Activated CD8-positive, alpha-beta memory T cell treated with anti-CD3 and anti-CD28 coated beads, Interleukin-2, amount 10 ng/mL, durations not matched to agents 7 days and 5 days (primary cell): ENCODE data around the gene CILP. TPM values are rescaled to one million over a fixed set of nuclear protein-coding genes. Genes with fewer than 3 reads are reported as not detected.

Source experiments
- ATAC-seq: fragments of 150-1000 bp; cut with Tn5 transposase; one replicate; pipeline ENCODE4 v1.10.0; 2021; ENCODE audit warnings: moderate library complexity
- CTCF ChIA-PET: fragments of 350-600 bp; sonication (Branson Sonifier 250); formaldehyde crosslinking; loops from one replicate; lab custom pipeline; 2021; ENCODE audit warnings: antibody characterized with exemption; lab: Charles Lee
- DNase-seq: peaks from one replicate; pipeline ENCODE4 v3.0.0-alpha.2; 2020
- H3K27ac Mint-ChIP-seq: one replicate; pipeline ENCODE4 v1.8.0; 2021; ENCODE audit warnings: mild to moderate bottlenecking, mixed read lengths
- H3K27me3 Mint-ChIP-seq: one replicate; pipeline ENCODE4 v1.8.0; 2021; ENCODE audit warnings: mixed read lengths
- H3K36me3 Mint-ChIP-seq: one replicate; pipeline ENCODE4 v1.8.0; 2021; ENCODE audit warnings: mild to moderate bottlenecking, mixed read lengths
- H3K4me1 Mint-ChIP-seq: one replicate; pipeline ENCODE4 v1.8.0; 2021; ENCODE audit warnings: mixed read lengths
- H3K4me3 Mint-ChIP-seq: one replicate; pipeline ENCODE4 v1.8.0; 2021; ENCODE audit warnings: mild to moderate bottlenecking, moderate library complexity, mixed read lengths
- H3K9me3 Mint-ChIP-seq: one replicate; pipeline ENCODE4 v1.8.0; 2022; ENCODE audit warnings: low read depth, mixed read lengths
- total RNA-seq, 2 experiments: library from RNA; stranded (reverse); gene quantifications; one replicate each; pipeline ENCODE4 v1.2.3, GENCODE V29; 2021

Gene CILP
- total RNA-seq, 2 experiments from 2014 or later = 0.05 TPM; not detected in 1

- Mint-ChIP-seq H3K36me3 (no peaks in the 10 kb centered on the region), H3K27me3 (no peaks in the 10 kb centered on the region), H3K4me3 (no peak overlapping the region), H3K9me3 (no peaks in the 10 kb centered on the region), H3K27ac (no peak overlapping the region), H3K4me1 (peaks cover 2% of the 10 kb centered on the region)
- CTCF ChIA-PET = interaction anchor here (1.8 kb wide), 1 partner anchor 10 kb away, joined by 4 read pairs; no protein-coding TSS in a partner anchor
- ATAC-seq = no peak
- no peak for DNase-seq
Measured at GRCh38 chr15:65213241-65213640, 2.0 kb upstream of the CILP start.

- ATAC-seq (peak; percentile 47), DNase-seq (peak; percentile 60)
- H3K27ac Mint-ChIP-seq = no peak overlapping the region
- H3K9me3 Mint-ChIP-seq = no peaks in the 10 kb centered on the region
- no peaks in the 10 kb centered on the region for H3K27me3 Mint-ChIP-seq
- no peak overlapping the region for H3K4me3 Mint-ChIP-seq
- no peaks in the 10 kb centered on the region for H3K4me1 Mint-ChIP-seq
- H3K36me3 Mint-ChIP-seq = no peaks in the 10 kb centered on the region
- CTCF ChIA-PET = interaction anchor here (0.7 to 1.9 kb wide), 4 partner anchors 9 to 173 kb away, joined by 3 to 8 read pairs (median 4); partner anchors contain the start of gene PARP16
Measured at GRCh38 chr15:65212097-65212496, 824 bp upstream of the CILP start.

- H3K27ac Mint-ChIP-seq = no peak overlapping the region
- CTCF ChIA-PET = interaction anchor here (0.7 to 1.9 kb wide), 5 partner anchors 8 to 174 kb away, joined by 3 to 8 read pairs (median 4); partner anchors contain the start of gene PARP16
- no peaks in the 10 kb centered on the region for H3K36me3 Mint-ChIP-seq
- H3K4me3 Mint-ChIP-seq = no peak overlapping the region
- no peak for ATAC-seq
- no peak for DNase-seq
- H3K9me3 Mint-ChIP-seq = no peaks in the 10 kb centered on the region
- H3K27me3 Mint-ChIP-seq = no peaks in the 10 kb centered on the region
- no peaks in the 10 kb centered on the region for H3K4me1 Mint-ChIP-seq
Measured at GRCh38 chr15:65211482-65211982, 259 bp upstream of the CILP start.

- DNase-seq = no peak
- Mint-ChIP-seq H3K27me3 (no peaks in the 10 kb centered on the region), H3K4me3 (no peak overlapping the region), H3K9me3 (no peaks in the 10 kb centered on the region), H3K4me1 (no peaks in the 10 kb centered on the region), H3K36me3 (no peaks in the 10 kb centered on the region), H3K27ac (no peak overlapping the region)
- CTCF ChIA-PET = interaction anchor here (1.2 to 1.6 kb wide), 2 partner anchors 8 to 10 kb away, joined by 3 to 4 read pairs; no protein-coding TSS in a partner anchor
- no peak for ATAC-seq
Measured at GRCh38 chr15:65209701-65210643, 1.3 kb downstream of the CILP start.

- CTCF ChIA-PET = interaction anchor here (0.5 to 1.2 kb wide), 4 partner anchors 8 to 23 kb away, joined by 3 to 4 read pairs (median 4); no protein-coding TSS in a partner anchor
- Mint-ChIP-seq H3K4me1 (no peaks in the 10 kb centered on the region), H3K27me3 (peaks cover 2% of the 10 kb centered on the region), H3K36me3 (no peaks in the 10 kb centered on the region), H3K9me3 (no peaks in the 10 kb centered on the region), H3K27ac (no peak overlapping the region), H3K4me3 (no peak overlapping the region)
- no peak for ATAC-seq
- DNase-seq = no peak
Measured at GRCh38 chr15:65208647-65209046, 2.6 kb downstream of the CILP start.

- CTCF ChIA-PET = interaction anchor here (0.7 to 1.2 kb wide), 2 partner anchors 11 to 28 kb away, joined by 3 read pairs; no protein-coding TSS in a partner anchor
- Mint-ChIP-seq H3K4me1 (no peaks in the 10 kb centered on the region), H3K27ac (no peak overlapping the region), H3K4me3 (no peak overlapping the region), H3K36me3 (no peaks in the 10 kb centered on the region), H3K9me3 (no peaks in the 10 kb centered on the region), H3K27me3 (peaks cover 2% of the 10 kb centered on the region)
- ATAC-seq (no peak), DNase-seq (no peak)
Measured at GRCh38 chr15:65207280-65207840, 3.9 kb downstream of the CILP start.

- ATAC-seq = no peak
- Mint-ChIP-seq H3K27me3 (peaks cover 2% of the 10 kb centered on the region), H3K27ac (no peak overlapping the region), H3K4me1 (no peaks in the 10 kb centered on the region), H3K9me3 (no peaks in the 10 kb centered on the region), H3K4me3 (no peak overlapping the region), H3K36me3 (no peaks in the 10 kb centered on the region)
- CTCF ChIA-PET = no interaction called here
- DNase-seq = no peak
Measured at GRCh38 chr15:65206750-65207149, 4.5 kb downstream of the CILP start.

GRCh38 chr15:65204931-65205660 lies 6.2 kb downstream of the CILP start:
- H3K36me3 Mint-ChIP-seq = no peaks in the 10 kb centered on the region
- no peak overlapping the region for H3K4me3 Mint-ChIP-seq
- CTCF ChIA-PET = no interaction called here
- no peak overlapping the region for H3K27ac Mint-ChIP-seq
- peaks cover 2% of the 10 kb centered on the region for H3K27me3 Mint-ChIP-seq
- no peaks in the 10 kb centered on the region for H3K4me1 Mint-ChIP-seq
- DNase-seq = no peak
- ATAC-seq = no peak
- no peaks in the 10 kb centered on the region for H3K9me3 Mint-ChIP-seq

- peaks cover 2% of the 10 kb centered on the region for H3K27me3 Mint-ChIP-seq
- ATAC-seq (no peak), DNase-seq (no peak)
- H3K4me3 Mint-ChIP-seq = no peak overlapping the region
- no peaks in the 10 kb centered on the region for H3K36me3 Mint-ChIP-seq
- no peaks in the 10 kb centered on the region for H3K4me1 Mint-ChIP-seq
- H3K27ac Mint-ChIP-seq = no peak overlapping the region
- CTCF ChIA-PET = interaction anchor here (1.5 to 1.6 kb wide), 2 partner anchors 8 to 9 kb away, joined by 3 to 4 read pairs; no protein-coding TSS in a partner anchor
- H3K9me3 Mint-ChIP-seq = no peaks in the 10 kb centered on the region
Measured at GRCh38 chr15:65204236-65204930, 6.9 kb downstream of the CILP start.

GRCh38 chr15:65201918-65202317 lies 9.4 kb downstream of the CILP start:
- Mint-ChIP-seq H3K4me1 (no peaks in the 10 kb centered on the region), H3K27me3 (peaks cover 2% of the 10 kb centered on the region), H3K4me3 (no peak overlapping the region), H3K27ac (no peak overlapping the region), H3K36me3 (no peaks in the 10 kb centered on the region), H3K9me3 (no peaks in the 10 kb centered on the region)
- CTCF ChIA-PET = interaction anchor here (1.3 kb wide), 1 partner anchor 9 kb away, joined by 4 read pairs; the partner anchor contains the start of gene CILP
- no peak for ATAC-seq
- no peak for DNase-seq

GRCh38 chr15:65198571-65198970 lies 12.7 kb downstream of the CILP start:
- Mint-ChIP-seq H3K27me3 (no peaks in the 10 kb centered on the region), H3K9me3 (no peaks in the 10 kb centered on the region), H3K4me1 (no peaks in the 10 kb centered on the region), H3K27ac (no peak overlapping the region), H3K4me3 (no peak overlapping the region), H3K36me3 (no peaks in the 10 kb centered on the region)
- ATAC-seq (no peak), DNase-seq (no peak)
- CTCF ChIA-PET = no interaction called here

GRCh38 chr15:65197337-65197645 lies 14.0 kb downstream of the CILP start:
- DNase-seq = no peak
- no peak for ATAC-seq
- CTCF ChIA-PET = no interaction called here
- no peaks in the 10 kb centered on the region for H3K36me3 Mint-ChIP-seq
- no peaks in the 10 kb centered on the region for H3K4me1 Mint-ChIP-seq
- no peaks in the 10 kb centered on the region for H3K9me3 Mint-ChIP-seq
- H3K27ac Mint-ChIP-seq = no peak overlapping the region
- no peak overlapping the region for H3K4me3 Mint-ChIP-seq
- H3K27me3 Mint-ChIP-seq = no peaks in the 10 kb centered on the region
